Peyer's patch (tissue), 4 donors: ENCODE measurements around the gene GPR141.

Experiments used
- CTCF ChIP-seq, 6 experiments: fragments of 450-650 bp in 4 of 6; fragments of 200-600 bp in 2 of 6; sonication (generic) in 1 of 6; IDR thresholded peaks; one replicate each; pipeline ENCODE4 v1.5.1; 2017 to 2019; ENCODE audit warnings: antibody characterized with exemption in 6 of 6, mild to moderate bottlenecking in 3 of 6, moderate library complexity in 1 of 6
- POLR2A ChIP-seq, 2 donors: fragments of 450-650 bp; IDR thresholded peaks; one replicate each; pipeline ENCODE4 v1.5.1; 2017; ENCODE audit warnings: antibody characterized with exemption in 2 of 2, mild to moderate bottlenecking in 2 of 2, moderate library complexity in 2 of 2

DNA sequence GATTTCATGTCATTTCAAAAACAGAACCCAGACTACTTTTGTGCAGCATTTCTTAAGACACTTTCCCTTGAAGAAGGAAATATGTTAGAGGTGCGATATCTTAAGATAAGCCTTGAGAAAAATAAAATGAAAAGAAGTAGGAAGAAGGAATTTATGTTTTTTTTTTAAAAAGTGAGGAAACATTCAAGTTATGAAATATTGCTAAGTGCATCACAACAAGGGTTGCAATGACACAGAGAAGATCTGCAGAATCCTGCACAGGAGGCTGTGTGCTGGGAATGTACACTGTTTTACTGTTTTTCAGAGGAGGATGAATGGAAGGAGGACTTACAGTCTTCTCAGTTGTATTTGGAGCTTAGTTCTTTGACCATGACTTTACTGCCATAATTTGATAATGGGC, 85.0 kb downstream of the GPR141 start:
- TF ChIP-seq CTCF (IDR thresholded peaks at IDR 0.05) (no peak), POLR2A (IDR thresholded peaks at IDR 0.05) (no peak)
